SU-DHL-6 (cell line): ENCODE data around the gene DSG3.

Experiments used
- EZH2phosphoT487 ChIP-seq: fragments of 200-600 bp; sonication (generic), shearing (Covaris generic); conservative IDR thresholded peaks from 2 replicates; pipeline ENCODE4 v1.6.1; 2018; ENCODE audit warnings: mild to moderate bottlenecking, antibody characterized with exemption, low read length, moderate library complexity, mixed read lengths
- TF ChIP-seq, protein P1 (sequence below): fragments of 200-600 bp; sonication (generic); IDR thresholded peaks from one replicate; pipeline ENCODE4 v1.5.1; 2017; ENCODE audit warnings: antibody characterized with exemption, mild to moderate bottlenecking, low read length, moderate library complexity; ENCODE audit not compliant: insufficient read depth, poor library complexity, severe bottlenecking

DNA sequence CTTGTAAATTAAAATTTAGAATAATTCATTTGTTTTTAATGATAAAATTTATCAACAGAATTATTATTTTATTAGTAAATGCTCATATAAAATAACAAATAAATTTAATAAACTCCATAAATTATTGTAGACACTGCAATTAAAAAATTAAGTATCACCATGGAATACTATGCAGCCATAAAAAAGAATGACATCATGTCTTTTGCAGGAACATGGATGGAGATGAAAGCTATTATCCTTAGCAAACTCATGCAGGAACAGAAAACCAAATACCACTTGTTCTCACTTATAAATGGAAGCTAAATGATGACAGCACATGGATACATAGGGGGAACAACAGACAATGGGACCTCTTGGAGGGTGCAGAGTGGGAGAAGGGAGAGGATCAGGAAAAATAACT is 29.7 kb upstream of the DSG3 start:
- TF ChIP-seq, protein P1, sequence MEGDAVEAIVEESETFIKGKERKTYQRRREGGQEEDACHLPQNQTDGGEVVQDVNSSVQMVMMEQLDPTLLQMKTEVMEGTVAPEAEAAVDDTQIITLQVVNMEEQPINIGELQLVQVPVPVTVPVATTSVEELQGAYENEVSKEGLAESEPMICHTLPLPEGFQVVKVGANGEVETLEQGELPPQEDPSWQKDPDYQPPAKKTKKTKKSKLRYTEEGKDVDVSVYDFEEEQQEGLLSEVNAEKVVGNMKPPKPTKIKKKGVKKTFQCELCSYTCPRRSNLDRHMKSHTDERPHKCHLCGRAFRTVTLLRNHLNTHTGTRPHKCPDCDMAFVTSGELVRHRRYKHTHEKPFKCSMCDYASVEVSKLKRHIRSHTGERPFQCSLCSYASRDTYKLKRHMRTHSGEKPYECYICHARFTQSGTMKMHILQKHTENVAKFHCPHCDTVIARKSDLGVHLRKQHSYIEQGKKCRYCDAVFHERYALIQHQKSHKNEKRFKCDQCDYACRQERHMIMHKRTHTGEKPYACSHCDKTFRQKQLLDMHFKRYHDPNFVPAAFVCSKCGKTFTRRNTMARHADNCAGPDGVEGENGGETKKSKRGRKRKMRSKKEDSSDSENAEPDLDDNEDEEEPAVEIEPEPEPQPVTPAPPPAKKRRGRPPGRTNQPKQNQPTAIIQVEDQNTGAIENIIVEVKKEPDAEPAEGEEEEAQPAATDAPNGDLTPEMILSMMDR: no peak
- TF ChIP-seq EZH2phosphoT487: no peak
